Islet of Langerhans (tissue), 1 donor: ENCODE data around the gene CLEC16A.

Source experiments
- FAIRE-seq: peaks from one replicate; lab custom pipeline; 2011; peaks lifted over from hg19 to GRCh38; lab: Jason Lieb, UNC

Gene CLEC16A

DNA sequence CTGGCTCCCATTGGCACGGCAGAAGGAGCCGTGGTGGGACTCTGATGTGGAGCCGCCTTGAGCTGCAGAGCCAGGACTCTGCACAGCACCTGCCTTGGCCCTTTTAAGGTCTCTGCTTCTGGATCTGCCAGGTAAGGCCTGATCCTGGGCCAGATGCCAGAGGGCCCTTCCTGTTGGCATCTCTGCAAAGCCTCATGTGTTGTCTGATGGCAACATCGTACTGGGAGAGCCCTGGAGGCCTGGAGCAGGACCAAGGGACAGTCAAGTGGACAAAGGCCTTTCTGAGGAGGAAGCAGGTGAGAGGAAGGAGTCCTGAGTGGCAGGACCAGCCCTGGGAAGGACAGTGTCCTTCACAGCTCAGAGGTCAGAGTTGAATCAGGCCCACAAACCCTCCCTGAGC lies 285.5 kb downstream of the CLEC16A start:
- FAIRE-seq = no peak

DNA sequence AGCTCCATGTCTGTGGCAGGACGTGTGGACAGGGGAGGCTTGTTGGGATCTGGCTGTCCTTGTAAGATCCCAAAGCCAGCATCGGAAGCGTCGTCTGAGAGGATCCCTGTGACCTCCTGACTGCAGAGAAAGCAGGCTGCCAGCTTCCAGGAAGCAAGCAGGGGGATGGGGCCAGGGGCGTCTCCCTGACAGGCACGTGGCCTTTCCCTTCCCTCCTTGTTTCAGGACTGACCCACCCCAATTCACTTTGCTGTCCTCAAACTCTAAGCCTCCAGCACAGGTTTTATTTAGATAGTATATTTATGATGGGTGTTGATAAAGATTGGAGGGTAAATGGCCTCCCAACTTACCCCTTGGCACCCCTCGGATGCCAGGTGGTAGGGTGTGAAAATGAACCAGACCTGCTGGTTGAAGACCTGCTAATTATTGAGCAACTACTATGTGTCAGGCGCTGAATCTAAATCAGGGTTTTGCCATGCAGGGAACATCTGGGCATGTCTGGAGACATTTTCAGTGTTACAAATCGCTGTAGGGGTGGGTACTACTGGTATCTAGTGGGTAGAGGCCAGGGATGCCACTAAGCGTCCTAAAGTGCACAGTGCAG lies 287.1 kb downstream of the CLEC16A start:
- no peak for FAIRE-seq
